H1 (cell line): Measurements from ENCODE around the gene RBBP6. TPM values are rescaled to one million over a fixed set of nuclear protein-coding genes. Genes with fewer than 3 reads are reported as not detected.

ENCODE experiments used
- CTCF ChIA-PET: fragments of 300-600 bp; sonication (Branson Sonifier 250); formaldehyde crosslinking; loops from one replicate; lab custom pipeline; 2021; ENCODE audit not compliant: partially characterized antibody; lab: Charles Lee
- POLR2A ChIA-PET: fragments of 300-600 bp; sonication (Branson Sonifier 250); formaldehyde crosslinking; loops from one replicate; lab custom pipeline; 2021; ENCODE audit warnings: inconsistent platforms; ENCODE audit not compliant: partially characterized antibody; lab: Charles Lee
- DNase-seq, 2 experiments: peaks; one replicate each; pipeline versions ENCODE4 v3.0.0 to v3.0.0-alpha.2; 2010 to 2022; ENCODE audit warnings: low spot score in 2 of 2, low read depth in 1 of 2, mixed read lengths in 1 of 2
- FAIRE-seq: peaks from 2 replicates; lab custom pipeline; 2011; peaks lifted over from hg19 to GRCh38; lab: Jason Lieb, UNC
- H2AFZ ChIP-seq: 2 replicates; pipeline ENCODE4 v1.8.1; 2012; ENCODE audit warnings: low read length, inconsistent platforms
- H2AK5ac ChIP-seq: 2 replicates; pipeline ENCODE4 v1.6.1; 2013; ENCODE audit warnings: low read depth, low read length
- H2BK120ac ChIP-seq: replicated peaks from 2 replicates; pipeline ENCODE3; 2013; ENCODE audit warnings: low read depth, low read length, inconsistent platforms
- H2BK12ac ChIP-seq: 2 replicates; pipeline ENCODE4 v1.6.1; 2013; ENCODE audit warnings: low read depth, low read length
- H2BK15ac ChIP-seq: 2 replicates; pipeline ENCODE4 v1.6.1; 2013; ENCODE audit warnings: low read length
- H2BK20ac ChIP-seq: 2 replicates; pipeline ENCODE4 v1.6.1; 2013; ENCODE audit warnings: low read length
- H2BK5ac ChIP-seq: 2 replicates; pipeline ENCODE4 v1.6.1; 2013; ENCODE audit warnings: low read depth, low read length
- H3K14ac ChIP-seq: 2 replicates; pipeline ENCODE4 v1.6.1; 2013; ENCODE audit warnings: inconsistent platforms; ENCODE audit not compliant: insufficient read length
- H3K18ac ChIP-seq: 2 replicates; pipeline ENCODE4 v1.6.1; 2013; ENCODE audit warnings: low read length; ENCODE audit errors: extremely low read depth
- H3K23ac ChIP-seq: 2 replicates; pipeline ENCODE4 v1.6.1; 2013; ENCODE audit warnings: inconsistent platforms; ENCODE audit not compliant: insufficient read length
- H3K23me2 ChIP-seq: 2 replicates; pipeline ENCODE4 v1.6.1; 2013; ENCODE audit warnings: low read depth, low read length
- H3K27ac ChIP-seq: 2 replicates; pipeline ENCODE4 v1.6.1; 2011; ENCODE audit warnings: low read depth, low read length, inconsistent platforms
- H3K27me3 ChIP-seq, 4 experiments: replicated peaks in 1 of 4; 1 replicate in 1 of 4; 2 replicates in 3 of 4; pipeline versions ENCODE4 v1.6.1 to v1.8.1; 2011 to 2013; ENCODE audit warnings: low read length in 3 of 4, mild to moderate bottlenecking in 3 of 4, inconsistent platforms in 2 of 4, mixed read lengths in 2 of 4, moderate library complexity in 1 of 4; ENCODE audit not compliant: control insufficient read depth in 3 of 4, insufficient read depth in 3 of 4; ENCODE audit errors: extremely low read depth in 1 of 4
- H3K36me3 ChIP-seq, 4 experiments: 2 replicates each; pipeline versions ENCODE4 v1.6.1 to v1.8.1; 2011 to 2013; ENCODE audit warnings: mild to moderate bottlenecking in 4 of 4, low read length in 3 of 4, moderate library complexity in 2 of 4, control low read depth in 1 of 4, inconsistent platforms in 1 of 4; ENCODE audit not compliant: insufficient read depth in 4 of 4, control insufficient read depth in 2 of 4
- H3K4ac ChIP-seq: replicated peaks from 2 replicates; pipeline ENCODE3; 2013; ENCODE audit warnings: low read length, low read depth, mixed read lengths, inconsistent platforms; ENCODE audit not compliant: insufficient read length
- H3K4me1 ChIP-seq, 4 experiments: replicated peaks in 1 of 4; 1 replicate in 1 of 4; 2 replicates in 3 of 4; pipeline versions ENCODE4 v1.6.1 to v1.8.1; 2011 to 2013; ENCODE audit warnings: low read length in 3 of 4, inconsistent platforms in 2 of 4, mixed read lengths in 1 of 4; ENCODE audit not compliant: insufficient read depth in 4 of 4, control insufficient read depth in 3 of 4
- H3K4me2 ChIP-seq, 2 experiments: 2 replicates each; pipeline versions ENCODE4 v1.6.1 to v1.8.1; 2011 to 2013; ENCODE audit warnings: low read depth in 2 of 2, low read length in 2 of 2, control low read depth in 1 of 2, inconsistent platforms in 1 of 2, mild to moderate bottlenecking in 1 of 2; ENCODE audit not compliant: insufficient read depth in 1 of 2
- H3K4me3 ChIP-seq, 4 experiments: fragments of 200-600, 300-600 bp in 1 of 4; sonication (generic), shearing (Covaris generic), sonication (Bioruptor Twin) in 1 of 4; 2 replicates each; pipeline versions ENCODE4 v1.5.1 to v1.8.1; 2011 to 2016; ENCODE audit warnings: low read length in 4 of 4, low read depth in 3 of 4, control low read depth in 2 of 4, inconsistent platforms in 2 of 4, mild to moderate bottlenecking in 2 of 4, mixed read lengths in 1 of 4, moderate library complexity in 1 of 4; ENCODE audit not compliant: insufficient read depth in 2 of 4; ENCODE audit errors: extremely low read depth in 1 of 4
- H3K56ac ChIP-seq: replicated peaks from 2 replicates; pipeline ENCODE3; 2013; ENCODE audit warnings: low read depth, mild to moderate bottlenecking, mixed read lengths, low read length, inconsistent platforms; ENCODE audit not compliant: insufficient read length
- H3K79me1 ChIP-seq: 2 replicates; pipeline ENCODE4 v1.6.1; 2013; ENCODE audit warnings: low read depth, low read length, control low read depth
- H3K79me2 ChIP-seq, 2 experiments: 2 replicates each; pipeline versions ENCODE4 v1.6.1 to v1.8.1; 2012 to 2013; ENCODE audit warnings: low read length in 2 of 2, mild to moderate bottlenecking in 2 of 2, inconsistent platforms in 1 of 2; ENCODE audit not compliant: insufficient read depth in 2 of 2, control insufficient read depth in 1 of 2
- H3K9ac ChIP-seq, 4 experiments: replicated peaks in 1 of 4; 1 replicate in 1 of 4; 2 replicates in 3 of 4; pipeline versions ENCODE4 v1.6.1 to v1.8.1; 2011 to 2013; ENCODE audit warnings: low read depth in 3 of 4, low read length in 3 of 4, control low read depth in 2 of 4, mild to moderate bottlenecking in 2 of 4, moderate library complexity in 2 of 4, inconsistent platforms in 1 of 4; ENCODE audit errors: extremely low read depth in 1 of 4
- H3K9me3 ChIP-seq, 2 experiments: 2 replicates each; pipeline versions ENCODE4 v1.6.1 to v1.8.1; 2012 to 2013; ENCODE audit warnings: mild to moderate bottlenecking in 2 of 2, moderate library complexity in 2 of 2, control low read depth in 1 of 2, inconsistent platforms in 1 of 2, low read depth in 1 of 2, low read length in 1 of 2, mixed read lengths in 1 of 2; ENCODE audit not compliant: insufficient read depth in 2 of 2
- H4K20me1 ChIP-seq, 2 experiments: replicated peaks in 1 of 2; 2 replicates each; pipeline versions ENCODE3 to v1.8.1; 2011 to 2013; ENCODE audit warnings: inconsistent platforms in 2 of 2, low read length in 2 of 2, mild to moderate bottlenecking in 1 of 2; ENCODE audit not compliant: insufficient read depth in 2 of 2, control insufficient read depth in 1 of 2
- H4K5ac ChIP-seq: 2 replicates; pipeline ENCODE4 v1.6.1; 2013; ENCODE audit warnings: low read length, low read depth, mixed read lengths, inconsistent platforms; ENCODE audit not compliant: insufficient read length
- H4K8ac ChIP-seq: 2 replicates; pipeline ENCODE4 v1.8.0; 2013; ENCODE audit warnings: mild to moderate bottlenecking, moderate library complexity, low read length, inconsistent platforms; ENCODE audit not compliant: insufficient read depth; ENCODE audit errors: extremely low read depth
- H4K91ac ChIP-seq: replicated peaks from 2 replicates; pipeline ENCODE3; 2013; ENCODE audit warnings: low read length, mixed read lengths, inconsistent platforms; ENCODE audit not compliant: insufficient read length
- ATF2 ChIP-seq: IDR thresholded peaks from 2 replicates; pipeline ENCODE4 v1.6.1; 2012; ENCODE audit warnings: low read length, inconsistent platforms
- BRCA1 ChIP-seq: IDR thresholded peaks from 2 replicates; pipeline ENCODE4 v1.6.1; 2012; ENCODE audit warnings: low read depth, low read length, improper control_type of control experiment
- CTCF ChIP-seq, 3 experiments: IDR thresholded peaks; 1 replicate in 2 of 3; 2 replicates in 1 of 3; pipeline versions ENCODE4 v1.5.1 to v1.6.1; 2011; ENCODE audit warnings: low read length in 3 of 3, mild to moderate bottlenecking in 3 of 3, inconsistent platforms in 2 of 3, low read depth in 1 of 3, moderate library complexity in 1 of 3; ENCODE audit not compliant: insufficient read depth in 1 of 3; ENCODE audit errors: control extremely low read depth in 1 of 3
- E2F6 ChIP-seq: IDR thresholded peaks from 2 replicates; pipeline ENCODE4 v1.6.1; 2012; ENCODE audit warnings: inconsistent platforms
- JUND ChIP-seq: IDR thresholded peaks from 2 replicates; pipeline ENCODE4 v1.6.1; 2011; ENCODE audit warnings: mild to moderate bottlenecking, improper control_type of control experiment, low read length
- RBBP5 ChIP-seq: IDR thresholded peaks from 2 replicates; pipeline ENCODE4 v1.7.1; 2012; ENCODE audit warnings: low read depth, mild to moderate bottlenecking, inconsistent platforms, low read length, moderate library complexity, borderline replicate concordance
- SIX5 ChIP-seq: IDR thresholded peaks from 2 replicates; pipeline ENCODE4 v1.6.1; 2011; ENCODE audit warnings: mild to moderate bottlenecking, low read depth, low read length
- SP1 ChIP-seq: IDR thresholded peaks from 2 replicates; pipeline ENCODE4 v1.6.1; 2011; ENCODE audit warnings: low read depth, low read length
- TAF7 ChIP-seq: optimal IDR thresholded peaks from 2 replicates; pipeline ENCODE3; 2011; ENCODE audit warnings: low read depth, mild to moderate bottlenecking, inconsistent platforms, low read length, moderate library complexity, borderline replicate concordance
- WGBS, 2 experiments: shearing (Covaris generic) in 1 of 2; methylation state at CpG; one replicate each; pipeline versions ENCODE4 v1.1.6 to v1.1.7; 2013 to 2015; ENCODE audit warnings: low lambda C conversion rate in 2 of 2, mixed read lengths in 2 of 2, inconsistent platforms in 1 of 2, low coverage in 1 of 2, missing lambda C conversion rate in 1 of 2; ENCODE audit not compliant: insufficient replicate concordance in 2 of 2, insufficient coverage in 1 of 2, insufficient read length in 1 of 2; ENCODE audit errors: extremely low coverage in 1 of 2, missing lambda C conversion rate in 1 of 2; 5-methylcytosine and 5-hydroxymethylcytosine counted together
- polyA plus RNA-seq, 7 experiments: library from polyadenylated mRNA; depleted of rRNA in 3 of 7; stranded (reverse) in 5 of 7; unstranded in 2 of 7; fragments of >200 nt in 5 of 7; fragments of 200-250 nt in 2 of 7; gene quantifications; 1 replicate in 5 of 7; 2 replicates in 1 of 7; 4 replicates in 1 of 7; pipeline versions ENCODE4 v1.2.1 to v1.2.3, GENCODE V29; 2011 to 2013; ENCODE audit warnings: missing spikeins in 2 of 7, mixed read lengths in 2 of 7
- total RNA-seq: library from RNA; stranded (reverse); fragmentation: NEBNext Ultra II Directional; extraction: Animal tissue kit (Norgen Biotek cat#: 25700); gene quantifications from 2 replicates; pipeline ENCODE4 v1.2.1, GENCODE V29; 2021

The RBBP6 gene
- total and polyA plus RNA-seq, 2 of the 8 experiments (the other 6 are each of a cell fraction or from before 2014, with no cell fraction given) = 22.5 to 54.5 TPM

GRCh38 chr16:24508614-24509013 lies 30.8 kb upstream of the RBBP6 start:
- no peak overlapping the region for H4K5ac ChIP-seq
- no peak overlapping the region for H3K4me3 ChIP-seq
- no peak overlapping the region for H3K9ac ChIP-seq
- no peak overlapping the region for H2BK5ac ChIP-seq
- H3K9me3 ChIP-seq = no peaks in the 10 kb centered on the region
- no peak overlapping the region for H2BK12ac ChIP-seq
- DNase-seq (no peak), FAIRE-seq (no peak)
- no peaks in the 10 kb centered on the region for H4K20me1 ChIP-seq
- ChIA-PET POLR2A (interaction anchor here (0.7 kb wide), 1 partner anchor 924 kb away, joined by 3 read pairs; no protein-coding TSS in a partner anchor), CTCF (interaction anchor here (0.7 to 4.9 kb wide), 7 partner anchors 9 to 465 kb away, joined by 3 to 38 read pairs (median 4); no protein-coding TSS in a partner anchor)
- 83% methylated on average over 3 of the region's 3 CpGs; no CpG with 5 or more reads in 1 of the 2 experiments for WGBS, 2 experiments
- no peak overlapping the region for H3K4me2 ChIP-seq
- no peak overlapping the region for H3K56ac ChIP-seq
- no peak overlapping the region for H3K14ac ChIP-seq
- no peaks in the 10 kb centered on the region for H3K27me3 ChIP-seq
- H3K23me2 ChIP-seq = no peaks in the 10 kb centered on the region
- H3K79me1 ChIP-seq = no peaks in the 10 kb centered on the region
- no peak overlapping the region for H2AK5ac ChIP-seq
- H3K79me2 ChIP-seq = no peaks in the 10 kb centered on the region
- H4K8ac ChIP-seq = no peak overlapping the region
- no peak overlapping the region for H3K4ac ChIP-seq
- H2AFZ ChIP-seq = no peak overlapping the region
- no peaks in the 10 kb centered on the region for H3K36me3 ChIP-seq
- H2BK20ac ChIP-seq = no peak overlapping the region
- no peaks in the 10 kb centered on the region for H3K4me1 ChIP-seq
- no peak overlapping the region for H3K23ac ChIP-seq
- no peak overlapping the region for H2BK120ac ChIP-seq
- no peak overlapping the region for H2BK15ac ChIP-seq
- no peak overlapping the region for H3K27ac ChIP-seq
- H4K91ac ChIP-seq = no peak overlapping the region
- no peak overlapping the region for H3K18ac ChIP-seq
- TF ChIP-seq SIX5 (no peak), ATF2 (no peak), SP1 (no peak), TAF7 (no peak), E2F6 (no peak), JUND (no peak), BRCA1 (no peak), RBBP5 (no peak), CTCF (IDR thresholded peaks at IDR 0.05; ENCODE audit: control extremely low read depth in 1 of 3, insufficient read depth in 1 of 3, low read depth in 1 of 3, low read length in 3 of 3) (no peak)
